HUDEP-2 (cell line): ENCODE results near the gene LRP2BP.

Experiments
- DNase-seq, 76 experiments: peaks; one replicate each; lab custom pipeline; 2025; ENCODE audit not compliant: unreplicated experiment in 76 of 76; lab: John Stamatoyannopoulos, UW

The LRP2BP gene

GRCh38 chr4:185395238-185395955, at the start of gene LRP2BP:
Gene LRP2BP, minus strand, starts transcription at chr4:185395924. Its CDS starts 17,738 bp downstream, at chr4:185378186.
- peak in 2 of 76 experiments; percentile 6 to 55 for DNase-seq

GRCh38 chr4:185445209-185445608, 49.5 kb upstream of the LRP2BP start:
- no peak for DNase-seq

GRCh38 chr4:185441479-185441878, 45.8 kb upstream of the LRP2BP start:
- DNase-seq: no peak

GRCh38 chr4:185437809-185438208, 42.1 kb upstream of the LRP2BP start:
- DNase-seq: no peak

GRCh38 chr4:185435466-185435865, 39.7 kb upstream of the LRP2BP start:
- DNase-seq: no peak

- no peak for DNase-seq
Observed at GRCh38 chr4:185429660-185430059, 33.9 kb upstream of the LRP2BP start.

- DNase-seq: no peak
Observed at GRCh38 chr4:185426960-185427688, 31.4 kb upstream of the LRP2BP start.

GRCh38 chr4:185425647-185426352, 30.1 kb upstream of the LRP2BP start, which contains the start of gene UFSP2:
Gene UFSP2, minus strand, starts transcription at chr4:185425964. Its CDS starts 96 bp downstream, at chr4:185425868.
- peak in 75 of 76 experiments; percentile 15 to 98 (median 77) for DNase-seq

GRCh38 chr4:185424905-185425646, 29.4 kb upstream of the LRP2BP start:
- DNase-seq: peak in 8 of 76 experiments; percentile 5 to 27 (median 13)

- no peak for DNase-seq
Observed at GRCh38 chr4:185421366-185422124, 25.8 kb upstream of the LRP2BP start.

- no peak for DNase-seq
Observed at GRCh38 chr4:185416955-185417354, 21.2 kb upstream of the LRP2BP start.

GRCh38 chr4:185412412-185412811, 16.7 kb upstream of the LRP2BP start:
- DNase-seq: no peak

GRCh38 chr4:185411849-185412248, 16.1 kb upstream of the LRP2BP start:
- DNase-seq: no peak

GRCh38 chr4:185408432-185408831, 12.7 kb upstream of the LRP2BP start:
- no peak for DNase-seq

- no peak for DNase-seq
Observed at GRCh38 chr4:185405296-185405999, 9.7 kb upstream of the LRP2BP start.

GRCh38 chr4:185404031-185404430, 8.3 kb upstream of the LRP2BP start:
- DNase-seq: no peak

GRCh38 chr4:185399466-185399865, 3.7 kb upstream of the LRP2BP start:
- no peak for DNase-seq

GRCh38 chr4:185398618-185399017, 2.9 kb upstream of the LRP2BP start:
- DNase-seq: no peak

GRCh38 chr4:185396724-185397385, 1.1 kb upstream of the LRP2BP start, which contains the start of gene ANKRD37:
Gene ANKRD37, plus strand, starts transcription at chr4:185396841. Its CDS starts 83 bp downstream, at chr4:185396924.
- DNase-seq: peak in 1 of 76 experiments; percentile 50
